ENCODE results near the gene TMTC2.

The TMTC2 gene

DNA sequence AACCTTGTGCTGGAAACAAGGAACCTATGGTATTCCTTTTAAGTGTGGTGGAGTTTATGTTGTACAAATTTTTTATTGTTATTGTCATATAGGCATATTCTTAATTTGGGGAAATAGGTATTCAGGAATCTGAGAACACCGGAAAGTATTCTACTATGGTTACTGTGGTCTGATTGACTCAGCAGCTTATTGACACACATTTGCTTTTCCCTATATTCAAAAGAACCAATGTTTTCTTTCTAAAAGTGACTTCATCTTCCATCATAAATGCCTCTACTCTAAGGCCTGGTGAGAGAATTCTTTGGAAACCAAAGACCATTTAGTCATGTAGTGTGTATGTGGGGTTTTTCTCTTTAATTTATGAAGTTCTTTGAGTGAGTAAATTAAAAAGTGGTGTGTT lies 474.8 kb downstream of the TMTC2 start:
- no peak for TF ChIP-seq CTCF (conservative IDR thresholded peaks at IDR 0.05; ENCODE audit: low read depth, low read length)
- H3K79me2 ChIP-seq (ENCODE audit: insufficient read depth, low read depth), result no peaks in the 10 kb centered on the region
- no peak overlapping the region for H3K27ac ChIP-seq
- no peak overlapping the region for H3K4me3 ChIP-seq (IDR thresholded peaks at IDR 0.05; ENCODE audit: insufficient read depth, low read depth, low read length)
- no peaks in the 10 kb centered on the region for H3K4me1 ChIP-seq (ENCODE audit: low read depth, poor library complexity, severe bottlenecking)
- H3K9ac ChIP-seq, result no peak overlapping the region
- H4K20me1 ChIP-seq (ENCODE audit: insufficient read depth), result no peaks in the 10 kb centered on the region
- no peaks in the 10 kb centered on the region for H3K36me3 ChIP-seq (ENCODE audit: insufficient read depth)
- no peak overlapping the region for H2AFZ ChIP-seq (ENCODE audit: low read depth)
- no peaks in the 10 kb centered on the region for H3K27me3 ChIP-seq (ENCODE audit: insufficient read depth, low read depth)
- H3K4me2 ChIP-seq, result no peak overlapping the region

GRCh38 chr12:83168751-83169150 lies 482.0 kb downstream of the TMTC2 start:
- Histone ChIP-seq H3K79me2 (ENCODE audit: insufficient read depth, low read depth) (no peaks in the 10 kb centered on the region), H3K36me3 (ENCODE audit: insufficient read depth) (no peaks in the 10 kb centered on the region), H3K4me3 (IDR thresholded peaks at IDR 0.05; ENCODE audit: insufficient read depth, low read depth, low read length) (no peak overlapping the region), H3K9ac (no peak overlapping the region), H3K4me1 (ENCODE audit: low read depth, poor library complexity, severe bottlenecking) (no peaks in the 10 kb centered on the region), H3K4me2 (no peak overlapping the region), H2AFZ (ENCODE audit: low read depth) (no peak overlapping the region), H3K27me3 (ENCODE audit: insufficient read depth, low read depth) (no peaks in the 10 kb centered on the region), H3K27ac (no peak overlapping the region), H4K20me1 (ENCODE audit: insufficient read depth) (no peaks in the 10 kb centered on the region)
- TF ChIP-seq CTCF (conservative IDR thresholded peaks at IDR 0.05; ENCODE audit: low read depth, low read length), result no peak

DNA sequence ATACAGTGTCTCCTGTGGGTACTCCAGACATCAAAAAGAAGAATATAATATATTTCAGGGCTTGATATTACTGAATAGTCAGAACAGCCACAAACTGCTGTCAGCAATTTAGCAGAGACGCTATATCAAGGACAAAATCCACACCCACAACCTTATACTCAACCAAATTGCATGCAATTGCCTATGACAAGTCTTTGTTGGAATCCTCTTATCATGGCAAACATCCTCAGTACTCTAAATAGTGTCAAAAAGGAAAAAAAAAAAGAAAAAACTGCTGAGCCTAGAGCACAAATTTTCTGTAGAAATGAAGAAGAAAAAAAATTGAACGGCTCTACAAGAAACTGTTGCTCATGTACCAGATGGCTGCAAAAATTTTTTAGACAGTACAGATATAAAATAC lies 485.7 kb downstream of the TMTC2 start:
- TF ChIP-seq CTCF (conservative IDR thresholded peaks at IDR 0.05; ENCODE audit: low read depth, low read length), result no peak
- Histone ChIP-seq H3K4me3 (IDR thresholded peaks at IDR 0.05; ENCODE audit: insufficient read depth, low read depth, low read length) (no peak overlapping the region), H4K20me1 (ENCODE audit: insufficient read depth) (no peaks in the 10 kb centered on the region), H3K79me2 (ENCODE audit: insufficient read depth, low read depth) (no peaks in the 10 kb centered on the region), H3K27ac (no peak overlapping the region), H3K4me2 (no peak overlapping the region), H3K27me3 (ENCODE audit: insufficient read depth, low read depth) (no peaks in the 10 kb centered on the region), H3K4me1 (ENCODE audit: low read depth, poor library complexity, severe bottlenecking) (no peaks in the 10 kb centered on the region), H3K36me3 (ENCODE audit: insufficient read depth) (no peaks in the 10 kb centered on the region), H3K9ac (no peak overlapping the region), H2AFZ (ENCODE audit: low read depth) (no peak overlapping the region)

- Histone ChIP-seq H4K20me1 (ENCODE audit: insufficient read depth) (no peaks in the 10 kb centered on the region), H3K9ac (no peak overlapping the region), H3K27me3 (ENCODE audit: insufficient read depth, low read depth) (no peaks in the 10 kb centered on the region), H3K4me1 (ENCODE audit: low read depth, poor library complexity, severe bottlenecking) (no peaks in the 10 kb centered on the region), H2AFZ (ENCODE audit: low read depth) (no peak overlapping the region), H3K4me3 (IDR thresholded peaks at IDR 0.05; ENCODE audit: insufficient read depth, low read depth, low read length) (no peak overlapping the region), H3K27ac (no peak overlapping the region), H3K36me3 (ENCODE audit: insufficient read depth) (no peaks in the 10 kb centered on the region), H3K4me2 (no peak overlapping the region), H3K79me2 (ENCODE audit: insufficient read depth, low read depth) (no peaks in the 10 kb centered on the region)
- no peak for TF ChIP-seq CTCF (conservative IDR thresholded peaks at IDR 0.05; ENCODE audit: low read depth, low read length)
Observed at GRCh38 chr12:83172866-83173649, 486.4 kb downstream of the TMTC2 start.

All from KMS-11 (cell line).